Umbilical cord (tissue), 2 donors: ENCODE results near the gene KLHL17. TPM values are rescaled to one million over a fixed set of nuclear protein-coding genes. Genes with fewer than 3 reads are reported as not detected.
"Not testable (repeated sequence)": the region's sequence is repeated elsewhere in the genome, so short reads cannot be mapped to it uniquely, and the experiment has no call there.

Experiments
- DNase-seq: peaks from one replicate; pipeline ENCODE4 v3.0.0-alpha.2; 2015; ENCODE audit warnings: low spot score
- total RNA-seq: library from RNA; depleted of rRNA; stranded (reverse); fragments of >200 nt; gene quantifications from one replicate; pipeline ENCODE4 v1.2.3, GENCODE V29; 2014; ENCODE audit warnings: low replicate concordance; ENCODE audit not compliant: insufficient read depth

KLHL17 gene
- total RNA-seq, 1 donor from 2014 or later: 3.4 TPM

- DNase-seq: no peak
Observed at GRCh38 chr1:980137-980571, 19.8 kb downstream of the KLHL17 start.

- DNase-seq: no peak
Observed at GRCh38 chr1:980602-981395, 20.4 kb downstream of the KLHL17 start.

- no peak for DNase-seq
Observed at GRCh38 chr1:981491-981954, 21.1 kb downstream of the KLHL17 start.

GRCh38 chr1:981955-982558, 21.7 kb downstream of the KLHL17 start, which contains the start of gene PERM1:
PERM1 (minus strand) TSS chr1:982093; CDS start chr1:981029, 1,064 bp downstream.
- no peak for DNase-seq

- DNase-seq: no peak
Observed at GRCh38 chr1:982765-983436, 22.5 kb downstream of the KLHL17 start.

GRCh38 chr1:983798-984475, 23.6 kb downstream of the KLHL17 start:
- DNase-seq: no peak

GRCh38 chr1:984476-984814, 24.1 kb downstream of the KLHL17 start:
- DNase-seq: no peak

- no peak for DNase-seq
Observed at GRCh38 chr1:985126-985525, 24.7 kb downstream of the KLHL17 start.

- DNase-seq: not testable (repeated sequence)
Observed at GRCh38 chr1:988061-988460, 27.7 kb downstream of the KLHL17 start.

GRCh38 chr1:991275-991674, 30.9 kb downstream of the KLHL17 start:
- not testable (repeated sequence) for DNase-seq

- DNase-seq: no peak
Observed at GRCh38 chr1:991895-992294, 31.5 kb downstream of the KLHL17 start.

GRCh38 chr1:992362-992761, 32.0 kb downstream of the KLHL17 start:
- no peak for DNase-seq

GRCh38 chr1:993379-993995, 33.1 kb downstream of the KLHL17 start:
- no peak for DNase-seq

GRCh38 chr1:994546-994945, 34.2 kb downstream of the KLHL17 start:
- DNase-seq: not testable (repeated sequence)

- no peak for DNase-seq
Observed at GRCh38 chr1:995665-996633, 35.6 kb downstream of the KLHL17 start.

GRCh38 chr1:996851-997712, 36.7 kb downstream of the KLHL17 start:
- no peak for DNase-seq

GRCh38 chr1:997713-997992, 37.3 kb downstream of the KLHL17 start:
- no peak for DNase-seq

GRCh38 chr1:997993-998744, 37.8 kb downstream of the KLHL17 start:
- DNase-seq: no peak

- DNase-seq: no peak
Observed at GRCh38 chr1:998745-998994, 38.3 kb downstream of the KLHL17 start.
